ENCODE results near the gene KLHL30.

DNA sequence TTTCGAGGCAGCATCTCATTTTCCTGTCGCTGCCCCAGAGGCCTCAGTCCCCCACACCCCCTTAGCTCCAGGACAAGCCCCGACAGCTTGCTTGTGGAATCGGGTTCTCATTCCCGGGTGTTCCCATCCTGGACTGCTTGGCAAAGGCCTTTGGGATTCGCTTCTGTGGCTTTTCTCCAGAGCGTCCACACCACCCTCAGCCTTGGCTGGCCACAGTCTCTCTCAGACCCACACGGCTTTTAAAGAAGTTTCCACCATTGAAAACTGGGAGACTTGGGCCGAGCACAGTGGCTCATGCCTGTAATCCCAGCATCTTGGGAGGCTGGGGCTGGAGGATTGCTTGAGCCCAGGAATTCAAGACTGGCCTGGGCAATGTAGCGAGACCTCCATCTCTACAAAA, 35.6 kb upstream of the KLHL30 start:
- TF ChIP-seq POLR2A (IDR thresholded peaks at IDR 0.05): no peak
- TF ChIP-seq, protein P1, sequence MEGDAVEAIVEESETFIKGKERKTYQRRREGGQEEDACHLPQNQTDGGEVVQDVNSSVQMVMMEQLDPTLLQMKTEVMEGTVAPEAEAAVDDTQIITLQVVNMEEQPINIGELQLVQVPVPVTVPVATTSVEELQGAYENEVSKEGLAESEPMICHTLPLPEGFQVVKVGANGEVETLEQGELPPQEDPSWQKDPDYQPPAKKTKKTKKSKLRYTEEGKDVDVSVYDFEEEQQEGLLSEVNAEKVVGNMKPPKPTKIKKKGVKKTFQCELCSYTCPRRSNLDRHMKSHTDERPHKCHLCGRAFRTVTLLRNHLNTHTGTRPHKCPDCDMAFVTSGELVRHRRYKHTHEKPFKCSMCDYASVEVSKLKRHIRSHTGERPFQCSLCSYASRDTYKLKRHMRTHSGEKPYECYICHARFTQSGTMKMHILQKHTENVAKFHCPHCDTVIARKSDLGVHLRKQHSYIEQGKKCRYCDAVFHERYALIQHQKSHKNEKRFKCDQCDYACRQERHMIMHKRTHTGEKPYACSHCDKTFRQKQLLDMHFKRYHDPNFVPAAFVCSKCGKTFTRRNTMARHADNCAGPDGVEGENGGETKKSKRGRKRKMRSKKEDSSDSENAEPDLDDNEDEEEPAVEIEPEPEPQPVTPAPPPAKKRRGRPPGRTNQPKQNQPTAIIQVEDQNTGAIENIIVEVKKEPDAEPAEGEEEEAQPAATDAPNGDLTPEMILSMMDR (IDR thresholded peaks at IDR 0.05): no peak
